HEK293T (cell line): ENCODE data around the gene AIFM3.
A peak's percentile ranks its signal among the peaks of the same experiment; 100 is the strongest.
"Not testable (repeated sequence)": the region's sequence is repeated elsewhere in the genome, so short reads cannot be mapped to it uniquely, and the experiment has no call there.

ENCODE experiments used
- CTCF ChIA-PET: fragments of 350-600 bp; formaldehyde crosslinking; extraction: SDS; loops from one replicate; lab custom pipeline; 2021; ENCODE audit warnings: antibody characterized with exemption, inconsistent platforms; lab: Yijun Ruan, JAX
- POLR2A ChIA-PET: fragments of 350-600 bp; formaldehyde crosslinking; extraction: SDS; loops from one replicate; lab custom pipeline; 2020; ENCODE audit warnings: antibody characterized with exemption, inconsistent platforms; lab: Yijun Ruan, JAX
- DNase-seq: peaks from one replicate; pipeline ENCODE4 v3.0.0; 2012; ENCODE audit warnings: mixed read lengths; ENCODE audit errors: extremely low spot score
- ARNT ChIP-seq: fragments of 450-650 bp; IDR thresholded peaks from 2 replicates; pipeline ENCODE4 v1.6.1; 2017; ENCODE audit warnings: mild to moderate bottlenecking
- BHLHE40 ChIP-seq: fragments of 450-650 bp; IDR thresholded peaks from 2 replicates; pipeline ENCODE4 v1.6.1; 2016; ENCODE audit warnings: mild to moderate bottlenecking, moderate library complexity, borderline replicate concordance
- CTBP1 ChIP-seq: fragments of 450-650 bp; IDR thresholded peaks from 2 replicates; pipeline ENCODE4 v1.6.1; 2016; ENCODE audit warnings: borderline replicate concordance
- ELF4 ChIP-seq: fragments of 450-650 bp; IDR thresholded peaks from 2 replicates; pipeline ENCODE4 v1.6.1; 2017; ENCODE audit warnings: antibody characterized with exemption
- FOXK2 ChIP-seq: fragments of 450-650 bp; IDR thresholded peaks from 2 replicates; pipeline ENCODE4 v1.6.1; 2016; ENCODE audit warnings: mild to moderate bottlenecking
- FOXM1 ChIP-seq: fragments of 450-650 bp; IDR thresholded peaks from 2 replicates; pipeline ENCODE4 v1.6.1; 2017; ENCODE audit warnings: mild to moderate bottlenecking, borderline replicate concordance
- HDGF ChIP-seq: fragments of 450-650 bp; IDR thresholded peaks from 2 replicates; pipeline ENCODE4 v1.6.1; 2017; ENCODE audit warnings: antibody characterized with exemption, borderline replicate concordance
- L3MBTL2 ChIP-seq: fragments of 450-650 bp; conservative IDR thresholded peaks from 2 replicates; pipeline ENCODE4 v1.6.1; 2016; ENCODE audit warnings: mild to moderate bottlenecking
- LEF1 ChIP-seq: fragments of 450-650 bp; IDR thresholded peaks from 2 replicates; pipeline ENCODE4 v1.6.1; 2017; ENCODE audit warnings: mild to moderate bottlenecking, borderline replicate concordance
- SP1 ChIP-seq: fragments of 450-650 bp; IDR thresholded peaks from 2 replicates; pipeline ENCODE4 v1.6.1; 2017
- SUZ12 ChIP-seq: fragments of 450-650 bp; IDR thresholded peaks from 2 replicates; pipeline ENCODE4 v1.6.1; 2016; ENCODE audit warnings: mild to moderate bottlenecking
- TARDBP ChIP-seq: fragments of 450-650 bp; IDR thresholded peaks from 2 replicates; pipeline ENCODE4 v1.6.1; 2016
- ZNF384 ChIP-seq: fragments of 450-650 bp; IDR thresholded peaks from 2 replicates; pipeline ENCODE4 v1.6.1; 2016
- TF ChIP-seq, protein P1 (sequence below): fragments of 450-650 bp; IDR thresholded peaks from 2 replicates; pipeline ENCODE4 v1.6.1; 2016

The AIFM3 gene

DNA sequence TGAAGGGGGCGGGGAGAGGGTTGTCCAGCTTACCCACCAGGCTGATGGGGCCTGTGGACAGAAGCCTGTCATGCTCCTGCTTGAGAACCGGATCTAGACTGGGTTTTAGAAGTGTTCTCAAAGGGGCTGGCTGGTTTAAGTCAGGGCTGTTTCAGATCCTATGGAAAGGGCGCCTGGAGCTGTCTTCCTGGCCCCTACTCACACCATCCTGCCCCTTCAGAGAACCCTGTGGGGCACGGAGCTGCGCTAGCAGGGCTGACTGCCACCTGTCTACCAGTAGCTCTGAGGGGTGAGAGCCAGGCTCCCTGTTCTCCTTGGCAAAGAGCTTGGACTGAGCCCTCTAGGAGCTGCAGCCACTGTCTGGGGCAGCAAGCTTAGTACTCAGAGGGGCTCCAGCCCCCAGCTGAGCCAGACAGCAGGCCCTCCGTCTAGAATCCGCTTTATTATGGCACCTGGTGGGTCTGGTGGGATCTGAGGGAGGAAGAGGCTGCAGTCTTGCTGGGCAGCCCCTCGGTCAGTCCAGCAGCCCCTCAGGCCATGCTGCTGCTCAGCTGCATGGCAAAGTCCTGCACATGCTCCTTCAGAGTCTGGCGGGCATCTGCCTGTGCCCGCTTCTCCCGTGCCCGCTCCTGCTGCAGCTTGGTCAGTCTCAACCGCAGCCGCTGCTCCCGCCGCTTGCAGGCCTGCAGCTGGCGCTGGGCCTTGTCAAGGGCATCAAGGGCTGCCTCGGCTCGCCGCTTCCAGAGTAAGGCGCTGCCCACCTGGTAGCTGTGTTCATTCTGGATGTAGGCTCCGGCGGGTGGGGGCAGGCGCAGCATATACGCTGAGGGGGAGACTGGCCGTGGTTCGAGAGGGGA lies 32.5 kb downstream of the AIFM3 start:
- ChIA-PET POLR2A (interaction anchor here (0.8 to 8.9 kb wide), 11 partner anchors 10 to 114 kb away, joined by 3 to 121 read pairs (median 4); partner anchors contain the start of genes LRRC74B and LZTR1), CTCF (interaction anchor here (0.7 to 1.6 kb wide), 3 partner anchors 19 to 114 kb away, joined by 3 to 6 read pairs (median 5); no protein-coding TSS in a partner anchor)
- DNase-seq, result no peak
- no peak for TF ChIP-seq ZNF384
- no peak for TF ChIP-seq ARNT
- TF ChIP-seq CTBP1, result no peak
- TF ChIP-seq ELF4, result peak; percentile 21; the same call in 1 of the 2 replicates
- no peak for TF ChIP-seq HDGF
- no peak for TF ChIP-seq BHLHE40

DNA sequence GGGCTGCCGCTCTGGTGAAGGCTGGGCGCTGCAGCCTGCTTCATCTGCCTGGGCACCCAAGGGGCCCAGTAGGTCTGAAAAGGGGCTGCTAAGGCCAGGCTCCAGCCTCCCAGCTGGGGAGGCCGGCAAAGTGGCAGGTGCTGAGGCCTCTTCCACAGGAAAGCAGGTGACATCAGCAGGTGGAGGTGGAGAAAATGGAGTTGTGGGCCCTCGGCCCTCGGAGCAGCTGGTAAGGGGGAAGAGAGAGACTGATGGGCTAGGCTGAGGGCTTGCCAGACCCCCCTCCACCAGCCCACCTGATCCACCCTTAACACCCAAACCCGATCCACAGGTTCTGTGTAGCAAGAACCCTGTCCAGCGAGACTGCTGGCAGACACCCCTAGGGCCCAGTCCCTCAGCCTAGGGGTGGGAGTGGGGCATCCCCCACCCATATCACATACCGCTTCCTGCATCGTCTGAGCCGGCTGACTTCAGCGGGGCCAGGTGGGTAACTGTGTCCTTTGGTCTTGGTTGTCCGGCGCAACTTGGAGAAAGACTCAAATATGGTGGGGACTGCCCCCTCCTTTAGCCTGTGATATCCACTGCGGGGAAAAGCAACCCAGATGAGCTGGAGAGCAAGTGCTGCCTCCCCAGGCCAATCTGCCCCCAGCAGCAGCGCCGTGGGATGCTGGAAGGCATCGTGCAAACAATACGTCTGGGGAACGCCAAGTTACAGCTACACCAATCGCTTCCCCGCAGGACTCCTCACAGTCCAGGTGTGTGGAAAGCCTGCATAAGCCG lies 33.3 kb downstream of the AIFM3 start:
- ChIA-PET CTCF (interaction anchor here (0.7 to 1.0 kb wide), 2 partner anchors 18 to 115 kb away, joined by 3 to 6 read pairs; no protein-coding TSS in a partner anchor), POLR2A (interaction anchor here (0.7 to 8.9 kb wide), 7 partner anchors 11 to 104 kb away, joined by 3 to 121 read pairs (median 3); partner anchors contain the start of genes LZTR1 and P2RX6)
- TF ChIP-seq BHLHE40, result no peak
- TF ChIP-seq ARNT, result no peak
- TF ChIP-seq, protein P1, sequence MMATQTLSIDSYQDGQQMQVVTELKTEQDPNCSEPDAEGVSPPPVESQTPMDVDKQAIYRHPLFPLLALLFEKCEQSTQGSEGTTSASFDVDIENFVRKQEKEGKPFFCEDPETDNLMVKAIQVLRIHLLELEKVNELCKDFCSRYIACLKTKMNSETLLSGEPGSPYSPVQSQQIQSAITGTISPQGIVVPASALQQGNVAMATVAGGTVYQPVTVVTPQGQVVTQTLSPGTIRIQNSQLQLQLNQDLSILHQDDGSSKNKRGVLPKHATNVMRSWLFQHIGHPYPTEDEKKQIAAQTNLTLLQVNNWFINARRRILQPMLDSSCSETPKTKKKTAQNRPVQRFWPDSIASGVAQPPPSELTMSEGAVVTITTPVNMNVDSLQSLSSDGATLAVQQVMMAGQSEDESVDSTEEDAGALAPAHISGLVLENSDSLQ, result no peak
- TF ChIP-seq FOXM1, result no peak
- no peak for TF ChIP-seq TARDBP
- no peak for TF ChIP-seq HDGF
- TF ChIP-seq SUZ12, result no peak
- TF ChIP-seq FOXK2, result no peak
- DNase-seq, result no peak

DNA sequence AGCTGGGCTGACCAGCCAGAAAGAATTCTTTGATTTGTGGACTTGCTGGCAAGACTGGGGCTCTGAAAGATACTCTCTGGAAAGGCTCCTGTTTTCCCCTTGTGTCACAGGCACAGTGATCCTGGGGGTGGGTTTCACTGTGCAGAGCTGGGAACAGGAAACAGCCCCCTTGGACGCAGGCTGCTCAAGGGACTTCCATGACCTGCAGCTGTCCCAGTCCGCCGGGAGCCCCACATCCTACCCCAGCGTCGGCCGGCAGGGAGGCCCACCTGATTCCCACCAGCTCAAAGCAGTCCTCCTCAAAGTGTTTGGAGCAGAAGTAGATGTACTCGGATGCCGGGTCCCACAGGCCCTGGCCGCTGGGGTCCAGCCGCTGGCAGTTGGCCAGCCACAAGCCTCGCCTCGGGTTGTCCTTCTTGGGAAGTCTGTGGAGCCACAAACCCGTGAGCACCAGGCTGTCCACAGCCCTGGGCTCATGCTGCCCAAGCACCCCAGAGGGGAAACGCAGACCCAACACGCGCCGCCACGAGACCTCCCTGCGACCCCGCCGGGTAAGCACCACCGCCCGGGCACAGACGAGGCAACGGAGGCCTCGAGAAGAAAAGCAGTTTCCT lies 34.0 kb downstream of the AIFM3 start:
- ChIA-PET POLR2A (interaction anchor here (0.7 to 8.9 kb wide), 6 partner anchors 10 to 103 kb away, joined by 3 to 121 read pairs (median 16); partner anchors contain the start of genes LZTR1 and P2RX6), CTCF (no interaction called here)
- TF ChIP-seq BHLHE40, result no peak
- 0 out of 2 replicates have a peak, but pooled peaks have one; percentile 21 for TF ChIP-seq HDGF
- no peak for DNase-seq

- CTCF ChIA-PET, result interaction anchor here (0.8 to 0.9 kb wide), 2 partner anchors 136 to 641 kb away, joined by 3 read pairs; no protein-coding TSS in a partner anchor
- peak; percentile 96 for DNase-seq
- peak; percentile 99 for TF ChIP-seq L3MBTL2
- peak; percentile 92 for TF ChIP-seq TARDBP
- TF ChIP-seq FOXK2, result no peak
- TF ChIP-seq FOXM1, result no peak
- no peak for TF ChIP-seq ARNT
- peak; percentile 33; the same call in 1 of the 2 replicates for TF ChIP-seq ELF4
- POLR2A ChIA-PET, result interaction anchor here (0.6 to 8.9 kb wide), 24 partner anchors 9 to 116 kb away, joined by 3 to 121 read pairs (median 5); partner anchors contain the start of genes LRRC74B, LZTR1 and P2RX6
Observed at GRCh38 chr22:21001601-21002325, 34.7 kb downstream of the AIFM3 start, which contains the start of gene THAP7. TSS of gene THAP7 (minus strand) at chr22:21002118. CDS start at chr22:21001911, 207 bp downstream.

DNA sequence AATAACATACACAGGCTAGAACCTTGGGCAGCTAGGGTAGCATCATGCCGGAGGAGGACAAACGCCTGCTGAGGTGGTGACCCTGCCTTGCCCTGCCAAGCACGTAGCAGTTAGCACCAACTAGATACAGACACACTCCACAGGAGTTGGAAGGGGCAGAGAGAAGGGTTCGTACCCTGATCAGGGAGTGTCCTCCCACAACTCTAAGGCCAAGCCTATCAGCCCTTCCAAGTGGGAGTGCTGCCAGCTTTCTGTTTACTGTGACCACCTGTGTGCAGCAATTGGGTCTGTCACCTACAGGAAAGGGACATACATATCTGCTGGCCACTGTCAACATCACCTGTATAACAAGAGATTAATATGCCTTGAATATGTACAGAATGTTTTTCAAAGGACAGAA lies 36.7 kb downstream of the AIFM3 start:
- CTCF ChIA-PET, result interaction anchor here (0.6 to 0.9 kb wide), 2 partner anchors 10 to 119 kb away, joined by 3 to 4 read pairs; no protein-coding TSS in a partner anchor
- DNase-seq, result no peak
- POLR2A ChIA-PET, result interaction anchor here (1.0 to 8.9 kb wide), 6 partner anchors 10 to 100 kb away, joined by 4 to 121 read pairs (median 27); partner anchors contain the start of genes LZTR1 and P2RX6
- TF ChIP-seq FOXM1, result no peak
- TF ChIP-seq SP1, result no peak
- TF ChIP-seq BHLHE40, result no peak
- no peak for TF ChIP-seq FOXK2
- no peak for TF ChIP-seq TARDBP
- TF ChIP-seq, protein P1, result no peak
- TF ChIP-seq ELF4, result no peak
- no peak for TF ChIP-seq ARNT
- TF ChIP-seq LEF1, result no peak
- TF ChIP-seq ZNF384, result no peak

DNA sequence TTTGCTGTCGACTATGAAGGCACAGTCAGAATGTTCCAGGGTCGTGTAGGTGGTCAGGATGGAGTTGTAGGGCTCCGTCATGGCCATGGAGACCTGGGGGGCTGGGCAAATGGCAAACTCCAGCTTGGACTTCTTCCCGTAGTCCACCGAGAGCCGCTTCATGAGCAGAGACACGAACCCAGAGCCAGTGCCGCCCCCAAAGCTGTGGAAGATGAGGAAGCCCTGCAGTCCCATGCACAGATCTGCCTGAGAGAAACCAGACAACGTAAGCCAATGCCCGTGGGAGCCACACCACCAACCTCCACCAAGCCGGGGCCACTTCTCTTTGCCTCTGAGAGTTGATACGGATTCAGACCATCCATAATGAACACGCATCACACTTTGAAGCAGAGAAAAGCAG lies 42.2 kb downstream of the AIFM3 start:
- CTCF ChIA-PET, DNase-seq, POLR2A ChIA-PET: not testable (repeated sequence)
